Renal cortex interstitium (tissue), 11 donors: ENCODE measurements around the gene SECTM1. TPM values are rescaled to one million over a fixed set of nuclear protein-coding genes. Genes with fewer than 3 reads are reported as not detected.

Experiments
- DNase-seq, 11 donors: peaks; one replicate each; pipeline ENCODE4 v3.0.0-alpha.2; 2013; ENCODE audit warnings: low read depth in 9 of 11, low spot score in 4 of 11; ENCODE audit errors: extremely low read depth in 1 of 11
- polyA plus RNA-seq, 3 donors: library from polyadenylated mRNA; unstranded; fragments of 120-200 nt; gene quantifications; one replicate each; pipeline ENCODE4 v1.2.1, GENCODE V29; 2013; ENCODE audit not compliant: insufficient read length in 3 of 3

SECTM1 gene
- polyA plus RNA-seq, 3 donors, result 1.4 to 2.0 (median 1.8) TPM

GRCh38 chr17:82292251-82293154, 41.1 kb downstream of the SECTM1 start:
- peak; percentile 87 to 97 (median 94) for DNase-seq

- DNase-seq, result no peak
Measured at GRCh38 chr17:82291582-82292250, 41.9 kb downstream of the SECTM1 start.

- no peak for DNase-seq
Measured at GRCh38 chr17:82287868-82288801, 45.4 kb downstream of the SECTM1 start.

- DNase-seq, result no peak
Measured at GRCh38 chr17:82287013-82287867, 46.3 kb downstream of the SECTM1 start.

GRCh38 chr17:82285141-82285540, 48.4 kb downstream of the SECTM1 start:
- no peak for DNase-seq

- no peak for DNase-seq
Measured at GRCh38 chr17:82283208-82283749, 50.3 kb downstream of the SECTM1 start.

GRCh38 chr17:82282239-82283207, 51.0 kb downstream of the SECTM1 start:
- no peak for DNase-seq

GRCh38 chr17:82281502-82282238, 51.9 kb downstream of the SECTM1 start:
- no peak for DNase-seq

GRCh38 chr17:82281076-82281475, 52.5 kb downstream of the SECTM1 start:
- DNase-seq, result no peak

GRCh38 chr17:82280537-82280936, 53.0 kb downstream of the SECTM1 start:
- DNase-seq, result no peak

GRCh38 chr17:82278786-82279391, 54.7 kb downstream of the SECTM1 start:
- no peak for DNase-seq

GRCh38 chr17:82278308-82278707, 55.3 kb downstream of the SECTM1 start:
- DNase-seq, result no peak

GRCh38 chr17:82277851-82278250, 55.7 kb downstream of the SECTM1 start:
- no peak for DNase-seq

GRCh38 chr17:82276938-82277337, 56.6 kb downstream of the SECTM1 start:
- no peak for DNase-seq

- no peak for DNase-seq
Measured at GRCh38 chr17:82275326-82275725, 58.2 kb downstream of the SECTM1 start.
